ENCODE results near the gene ZBED4.

Gene ZBED4

DNA sequence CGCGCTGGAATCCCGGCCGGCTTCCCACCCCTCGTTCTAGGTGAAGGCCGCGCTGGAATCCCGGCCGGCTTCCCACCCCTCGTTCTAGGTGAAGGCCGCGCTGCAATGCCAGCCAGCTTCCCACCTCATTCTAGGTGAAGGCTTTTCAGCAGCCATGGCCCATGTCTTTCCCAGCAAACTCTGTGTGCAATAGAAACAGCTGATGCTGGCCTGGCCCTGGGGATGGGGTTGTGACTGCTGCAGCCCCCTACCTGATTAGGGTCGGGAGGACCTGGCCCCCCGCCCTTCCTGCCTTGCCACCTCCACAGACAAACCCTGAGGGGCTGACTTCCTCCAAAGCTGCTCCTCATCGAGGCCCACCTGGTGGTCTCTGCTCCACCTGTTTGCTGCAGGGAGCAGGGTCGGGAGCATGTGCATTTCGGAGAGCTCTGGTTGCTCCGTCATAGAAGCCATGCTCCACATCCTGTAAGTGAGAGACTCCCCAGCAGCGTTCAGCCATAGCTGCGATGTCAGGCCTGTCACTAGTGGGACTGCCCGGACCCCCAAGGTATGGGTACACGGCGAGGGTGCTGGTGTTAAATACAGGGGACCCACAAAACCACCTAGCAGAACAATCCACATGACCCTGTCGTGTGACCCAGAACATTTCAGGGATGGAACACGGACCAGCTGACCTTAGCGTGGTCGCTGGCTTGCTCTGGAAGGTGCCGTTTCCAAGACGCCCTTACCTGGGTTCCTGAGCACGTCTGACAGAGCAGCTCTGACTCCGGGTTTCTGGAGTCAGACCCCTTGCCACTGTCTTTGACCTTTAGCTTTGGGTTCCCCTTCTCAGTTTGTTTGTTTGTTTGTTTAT, 3.3 kb downstream of the ZBED4 start:
- H2AFZ ChIP-seq (ENCODE audit: low read depth, low read length, severe bottlenecking) = no peak overlapping the region
- H3K4me3 ChIP-seq (ENCODE audit: insufficient read depth, low read length, poor library complexity, severe bottlenecking) = no peak overlapping the region
- H3K9me2 ChIP-seq (replicated peaks; ENCODE audit: insufficient read depth, low read length) = no peaks in the 10 kb centered on the region
- H3F3A ChIP-seq (ENCODE audit: insufficient read depth) = peaks cover 5% of the 10 kb centered on the region; the same call in 1 of the 2 replicates
- H3K4me2 ChIP-seq (ENCODE audit: low read depth, low read length, poor library complexity, severe bottlenecking) = no peak overlapping the region
- no peak overlapping the region for H3K27ac ChIP-seq (ENCODE audit: low read depth, low read length)
- H3K36me3 ChIP-seq (ENCODE audit: low read length) = no peaks in the 10 kb centered on the region
- H3K27me3 ChIP-seq (ENCODE audit: low read length) = no peaks in the 10 kb centered on the region
- no peak overlapping the region for H3K9ac ChIP-seq (ENCODE audit: low read length)
- no peaks in the 10 kb centered on the region for H3K9me3 ChIP-seq (ENCODE audit: insufficient read depth, low read length)
- no peak for TF ChIP-seq EZH2phosphoT487 (conservative IDR thresholded peaks at IDR 0.05; ENCODE audit: low read length)
- TF ChIP-seq, protein P1, sequence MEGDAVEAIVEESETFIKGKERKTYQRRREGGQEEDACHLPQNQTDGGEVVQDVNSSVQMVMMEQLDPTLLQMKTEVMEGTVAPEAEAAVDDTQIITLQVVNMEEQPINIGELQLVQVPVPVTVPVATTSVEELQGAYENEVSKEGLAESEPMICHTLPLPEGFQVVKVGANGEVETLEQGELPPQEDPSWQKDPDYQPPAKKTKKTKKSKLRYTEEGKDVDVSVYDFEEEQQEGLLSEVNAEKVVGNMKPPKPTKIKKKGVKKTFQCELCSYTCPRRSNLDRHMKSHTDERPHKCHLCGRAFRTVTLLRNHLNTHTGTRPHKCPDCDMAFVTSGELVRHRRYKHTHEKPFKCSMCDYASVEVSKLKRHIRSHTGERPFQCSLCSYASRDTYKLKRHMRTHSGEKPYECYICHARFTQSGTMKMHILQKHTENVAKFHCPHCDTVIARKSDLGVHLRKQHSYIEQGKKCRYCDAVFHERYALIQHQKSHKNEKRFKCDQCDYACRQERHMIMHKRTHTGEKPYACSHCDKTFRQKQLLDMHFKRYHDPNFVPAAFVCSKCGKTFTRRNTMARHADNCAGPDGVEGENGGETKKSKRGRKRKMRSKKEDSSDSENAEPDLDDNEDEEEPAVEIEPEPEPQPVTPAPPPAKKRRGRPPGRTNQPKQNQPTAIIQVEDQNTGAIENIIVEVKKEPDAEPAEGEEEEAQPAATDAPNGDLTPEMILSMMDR (IDR thresholded peaks at IDR 0.05; ENCODE audit: insufficient read depth, low read length, poor library complexity, severe bottlenecking) = no peak
- H3K79me2 ChIP-seq (ENCODE audit: insufficient read depth, low read length) = peaks cover 78% of the 10 kb centered on the region
- no peaks in the 10 kb centered on the region for H4K20me1 ChIP-seq (ENCODE audit: low read depth, low read length)

DNA sequence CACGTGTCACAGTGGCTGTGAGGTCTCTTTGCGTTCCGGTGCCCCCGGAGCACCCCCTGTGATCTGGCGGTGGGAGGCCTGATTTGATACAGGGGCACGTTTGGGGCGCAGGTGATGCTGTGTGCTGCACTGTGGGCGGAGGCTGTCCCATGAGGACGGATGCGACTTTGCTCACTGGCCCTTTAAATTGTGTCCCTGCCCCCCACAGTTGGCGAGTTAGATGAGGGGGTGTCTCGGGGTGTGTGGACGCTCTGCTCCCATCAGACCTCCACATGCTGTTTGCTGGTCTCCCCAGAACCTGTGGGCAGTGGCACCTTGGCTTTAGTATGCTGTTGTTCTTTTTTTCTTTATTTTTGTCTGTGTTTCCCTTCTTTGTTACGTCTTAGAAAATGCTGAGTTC, 5.2 kb downstream of the ZBED4 start:
- Histone ChIP-seq H3K79me2 (ENCODE audit: insufficient read depth, low read length) (peaks cover 97% of the 10 kb centered on the region), H3K9me2 (replicated peaks; ENCODE audit: insufficient read depth, low read length) (no peaks in the 10 kb centered on the region), H3F3A (ENCODE audit: insufficient read depth) (peaks cover 5% of the 10 kb centered on the region; the same call in 1 of the 2 replicates), H3K36me3 (ENCODE audit: low read length) (no peaks in the 10 kb centered on the region), H3K27me3 (ENCODE audit: low read length) (no peaks in the 10 kb centered on the region), H3K4me2 (ENCODE audit: low read depth, low read length, poor library complexity, severe bottlenecking) (no peak overlapping the region), H3K4me3 (ENCODE audit: insufficient read depth, low read length, poor library complexity, severe bottlenecking) (no peak overlapping the region), H3K9me3 (ENCODE audit: insufficient read depth, low read length) (no peaks in the 10 kb centered on the region), H4K20me1 (ENCODE audit: low read depth, low read length) (no peaks in the 10 kb centered on the region), H3K27ac (ENCODE audit: low read depth, low read length) (no peak overlapping the region), H2AFZ (ENCODE audit: low read depth, low read length, severe bottlenecking) (no peak overlapping the region), H3K9ac (ENCODE audit: low read length) (no peak overlapping the region)
- TF ChIP-seq, protein P1 (IDR thresholded peaks at IDR 0.05; ENCODE audit: insufficient read depth, low read length, poor library complexity, severe bottlenecking) = no peak
- no peak for TF ChIP-seq EZH2phosphoT487 (conservative IDR thresholded peaks at IDR 0.05; ENCODE audit: low read length)

DNA sequence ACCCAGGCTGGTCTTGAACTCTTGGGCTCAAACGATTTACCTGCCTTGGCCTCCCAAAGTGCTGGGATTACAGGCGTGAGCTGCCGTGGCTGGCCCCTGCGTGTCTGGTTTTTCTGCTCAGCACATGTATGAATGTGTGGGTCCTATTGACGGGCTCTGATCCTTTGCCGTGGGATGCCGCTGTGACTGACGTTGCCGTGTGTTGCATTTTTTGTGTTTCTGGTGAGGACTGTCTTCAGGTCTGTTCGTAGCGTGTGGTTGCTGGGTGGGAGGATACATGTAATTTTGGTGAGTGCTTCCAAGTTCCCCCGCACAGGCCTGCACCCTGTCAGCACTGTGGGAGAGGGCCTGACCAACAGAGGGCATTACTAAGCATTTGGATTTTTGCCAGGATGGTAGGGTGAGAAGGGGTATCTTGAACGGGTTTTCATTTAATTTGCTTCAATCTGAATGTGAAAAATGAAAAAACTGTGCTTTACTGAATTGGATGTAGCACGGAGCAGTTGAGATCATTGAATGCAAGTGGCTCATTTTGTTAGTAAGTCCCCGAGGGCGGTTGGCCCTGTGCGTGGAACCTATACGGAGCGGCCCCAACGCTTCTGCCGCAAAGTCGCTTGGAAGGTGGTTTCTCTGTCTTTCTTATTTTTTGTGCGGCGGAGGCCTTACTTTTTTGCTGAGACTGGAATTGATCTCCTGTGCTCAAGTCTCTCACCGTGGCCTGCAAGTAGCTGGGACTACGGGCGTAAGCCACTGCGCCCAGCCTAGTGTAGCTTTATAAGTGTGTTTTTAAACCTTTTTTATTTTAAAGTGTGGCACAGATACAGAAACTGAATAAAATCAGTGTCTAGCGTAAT, 8.2 kb downstream of the ZBED4 start:
- Histone ChIP-seq H3K27ac (ENCODE audit: low read depth, low read length) (no peak overlapping the region), H3K4me3 (ENCODE audit: insufficient read depth, low read length, poor library complexity, severe bottlenecking) (no peak overlapping the region), H4K20me1 (ENCODE audit: low read depth, low read length) (no peaks in the 10 kb centered on the region), H3K36me3 (ENCODE audit: low read length) (0 out of 2 replicates have a peak, but pooled peaks cover 6% of the 10 kb centered on the region), H2AFZ (ENCODE audit: low read depth, low read length, severe bottlenecking) (no peak overlapping the region), H3K9me2 (replicated peaks; ENCODE audit: insufficient read depth, low read length) (no peaks in the 10 kb centered on the region), H3K9me3 (ENCODE audit: insufficient read depth, low read length) (no peaks in the 10 kb centered on the region), H3K79me2 (ENCODE audit: insufficient read depth, low read length) (peaks cover 99% of the 10 kb centered on the region), H3K27me3 (ENCODE audit: low read length) (no peaks in the 10 kb centered on the region), H3F3A (ENCODE audit: insufficient read depth) (peaks cover 10% of the 10 kb centered on the region; the same call in 1 of the 2 replicates), H3K4me2 (ENCODE audit: low read depth, low read length, poor library complexity, severe bottlenecking) (no peak overlapping the region), H3K9ac (ENCODE audit: low read length) (no peak overlapping the region)
- TF ChIP-seq EZH2phosphoT487 (conservative IDR thresholded peaks at IDR 0.05; ENCODE audit: low read length) = no peak
- TF ChIP-seq, protein P1 (IDR thresholded peaks at IDR 0.05; ENCODE audit: insufficient read depth, low read length, poor library complexity, severe bottlenecking) = no peak
